GM19351 (cell line): ENCODE data around the gene VAMP7.
"Not testable (repeated sequence)": the region's sequence is repeated elsewhere in the genome, so short reads cannot be mapped to it uniquely, and the experiment has no call there.

Experiments
- ATAC-seq: cut with Tn5 transposase; IDR thresholded peaks from one replicate; pipeline ENCODE4 v1.9.1; 2021; ENCODE audit warnings: mild to moderate bottlenecking, moderate library complexity; ENCODE audit not compliant: unreplicated experiment

VAMP7 gene, protein sequence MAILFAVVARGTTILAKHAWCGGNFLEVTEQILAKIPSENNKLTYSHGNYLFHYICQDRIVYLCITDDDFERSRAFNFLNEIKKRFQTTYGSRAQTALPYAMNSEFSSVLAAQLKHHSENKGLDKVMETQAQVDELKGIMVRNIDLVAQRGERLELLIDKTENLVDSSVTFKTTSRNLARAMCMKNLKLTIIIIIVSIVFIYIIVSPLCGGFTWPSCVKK

DNA sequence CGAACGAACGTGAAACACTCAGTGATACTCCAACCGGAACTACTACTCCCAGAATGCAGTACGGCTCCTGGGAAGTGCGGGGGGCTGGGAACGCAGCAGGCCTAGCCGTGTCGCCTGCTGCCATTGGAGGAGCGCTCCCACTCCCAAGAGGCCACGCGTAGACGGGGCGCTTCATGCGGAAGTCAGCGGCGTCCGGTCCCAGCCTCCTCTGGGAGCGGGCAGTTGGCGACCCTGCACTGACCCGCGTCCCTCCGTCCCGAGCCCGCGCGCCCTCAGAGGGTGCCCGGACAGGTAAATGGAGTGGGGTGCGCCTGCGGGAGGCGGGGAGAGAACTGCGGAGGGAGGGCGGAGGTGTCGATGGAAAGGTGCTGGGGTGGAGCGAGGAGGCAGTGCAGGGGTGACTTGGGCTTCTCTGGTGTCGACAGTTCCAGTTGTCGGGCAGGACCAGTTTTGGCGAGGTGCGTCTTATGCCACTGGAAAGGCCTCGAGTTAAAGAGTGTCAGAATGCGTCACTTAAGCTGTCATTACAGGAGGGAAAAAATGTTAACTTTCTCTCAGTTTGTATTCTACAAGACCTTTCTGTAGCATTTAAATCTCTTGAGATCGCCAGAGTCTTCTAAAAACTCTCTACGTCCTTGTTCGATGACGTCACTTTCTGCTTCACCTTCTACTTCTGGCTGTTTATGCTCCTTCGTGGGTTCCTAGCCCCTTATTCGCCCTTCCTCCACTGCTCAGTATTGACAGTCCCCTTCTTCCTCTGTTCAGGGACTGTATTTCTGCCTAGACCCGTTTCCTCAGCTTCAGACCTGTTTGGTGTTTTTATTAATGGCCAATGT is at the start of gene VAMP7:
TSS of gene VAMP7 (plus strand) at position 188 of the 836 bp plus-strand sequence. CDS start 8,122 bp downstream, outside the sequence.
- peak; percentile 89 for ATAC-seq

DNA sequence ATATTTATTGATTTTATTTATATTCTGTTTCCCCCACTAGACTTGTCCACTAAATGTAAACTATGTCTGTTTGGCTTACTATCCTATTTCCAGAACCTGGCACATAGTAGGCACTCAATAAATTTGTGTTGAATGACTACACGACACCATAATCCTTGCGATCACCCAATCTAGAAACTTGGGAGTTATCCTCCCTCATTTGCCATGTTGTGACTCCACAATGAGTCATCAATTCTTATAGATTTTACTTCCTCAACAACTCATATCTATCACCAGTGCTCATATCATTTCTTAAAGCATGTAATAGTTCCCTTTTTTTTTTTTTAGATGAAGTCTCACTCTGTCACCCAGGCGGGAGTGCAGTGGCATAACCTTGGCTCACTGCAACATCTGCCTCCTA is 39.9 kb upstream of the VAMP7 start:
- ATAC-seq, result no peak

DNA sequence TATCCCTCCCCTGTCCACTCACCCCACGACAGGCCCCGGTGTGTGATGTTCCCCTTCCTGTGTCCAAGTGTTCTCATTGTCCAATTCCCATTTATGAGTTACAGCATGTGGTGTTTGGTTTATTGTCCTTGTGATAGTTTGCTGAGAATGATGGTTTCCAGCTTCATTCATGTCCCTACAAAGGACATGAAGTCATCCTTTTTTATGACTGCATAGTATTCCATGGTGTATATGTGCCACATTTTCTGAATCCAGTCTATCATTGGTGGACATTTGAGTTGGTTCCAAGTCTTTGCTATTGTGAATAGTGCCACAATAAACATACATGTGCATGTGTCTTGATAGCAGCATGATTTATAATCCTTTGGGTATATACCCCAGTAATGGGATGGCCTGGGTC is 29.4 kb upstream of the VAMP7 start:
- not testable (repeated sequence) for ATAC-seq

DNA sequence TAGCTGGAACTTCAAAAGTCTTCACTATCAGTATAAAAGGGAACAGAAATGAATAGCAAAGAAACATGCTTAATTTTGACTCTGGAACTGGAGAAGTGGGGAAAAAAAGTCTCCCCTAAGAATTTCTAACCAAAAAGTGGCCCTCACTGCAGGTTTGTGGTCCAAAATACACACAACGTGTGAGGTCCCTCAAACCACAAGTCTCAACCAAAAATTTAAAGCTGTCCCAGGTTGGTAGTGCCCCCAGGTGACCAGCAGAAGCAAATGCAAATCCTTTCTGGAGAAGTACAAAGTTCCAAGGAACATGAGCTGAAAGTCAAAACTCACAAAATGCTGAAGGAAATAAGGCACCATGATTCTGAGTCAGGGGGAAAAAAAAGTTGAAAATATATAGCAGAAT is 23.6 kb upstream of the VAMP7 start:
- no peak for ATAC-seq

DNA sequence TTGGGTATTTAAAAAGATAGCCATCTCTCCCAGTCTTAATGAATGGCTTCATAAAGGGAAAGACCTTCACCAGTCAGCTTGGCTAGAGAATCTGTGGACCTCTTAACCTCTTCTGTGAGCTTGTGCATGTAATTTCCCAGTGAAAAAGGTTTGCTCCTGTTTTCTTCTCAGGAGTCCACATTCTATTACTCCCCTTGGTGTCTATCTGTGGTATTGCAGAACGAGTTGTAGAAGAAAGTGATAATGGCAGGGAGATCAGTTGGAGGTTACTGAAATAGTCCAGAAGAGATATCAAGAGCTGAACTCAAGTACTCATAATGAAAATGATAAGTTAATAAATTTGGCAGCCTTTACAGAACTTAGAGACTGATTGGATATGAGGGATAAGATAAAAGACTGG is 16.5 kb upstream of the VAMP7 start:
- ATAC-seq, result no peak

DNA sequence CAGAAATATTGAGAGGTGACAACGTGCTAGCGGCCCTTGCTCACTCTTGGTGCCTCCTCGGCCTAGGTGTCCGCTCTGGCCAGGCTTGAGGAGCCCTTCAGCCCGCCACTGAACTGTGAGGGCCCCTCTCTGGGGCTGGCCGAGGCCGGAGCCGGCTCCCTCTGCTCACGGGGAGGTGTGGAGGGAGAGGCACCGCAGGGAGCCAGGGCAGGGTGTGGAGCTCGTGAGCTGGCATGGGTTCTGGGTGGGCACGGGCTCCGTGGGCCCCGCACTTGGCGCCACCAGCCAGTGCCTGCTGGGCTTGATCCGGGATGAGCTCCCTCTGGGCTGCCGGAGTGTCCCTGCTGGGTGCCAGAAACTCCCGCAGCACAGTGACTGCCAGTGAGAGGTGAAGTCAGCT is 16.0 kb upstream of the VAMP7 start:
- no peak for ATAC-seq

DNA sequence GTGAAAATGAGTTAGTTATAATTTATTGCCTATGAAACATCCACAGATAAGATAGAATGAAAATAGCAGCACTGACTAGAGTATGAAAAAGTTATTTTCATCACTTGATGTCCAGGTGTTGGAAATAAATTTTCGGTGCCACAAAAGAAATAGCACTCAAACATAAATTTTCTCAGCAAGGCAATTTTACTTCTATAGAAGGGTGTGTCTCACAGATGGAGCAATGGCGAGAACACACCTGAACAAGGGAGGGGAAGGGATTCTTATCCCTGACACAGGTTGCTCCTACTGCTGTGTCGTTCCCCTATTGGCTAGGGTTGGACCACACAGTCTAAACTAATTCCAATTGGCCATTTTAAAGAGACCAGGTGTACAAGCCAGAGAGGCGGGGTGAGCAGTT is 13.3 kb upstream of the VAMP7 start:
- ATAC-seq, result no peak

DNA sequence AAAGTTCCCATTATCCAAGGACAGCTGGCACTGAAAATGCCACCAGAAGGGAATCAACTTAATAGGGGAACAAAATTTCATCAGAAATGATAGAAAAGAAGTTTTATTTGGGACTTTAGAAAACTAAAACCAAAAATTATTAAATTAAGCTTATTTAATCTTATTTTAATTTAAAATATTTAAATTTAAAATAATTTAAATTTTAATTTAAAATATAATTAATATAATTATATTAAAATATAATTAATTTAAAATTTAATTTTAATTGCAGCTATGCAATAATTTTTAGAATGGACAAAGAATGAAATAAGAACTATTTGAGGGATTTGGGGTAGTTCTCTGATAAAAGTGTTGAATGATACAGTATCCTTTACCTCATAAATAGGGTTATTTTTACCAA is 10.2 kb upstream of the VAMP7 start:
- ATAC-seq, result no peak

DNA sequence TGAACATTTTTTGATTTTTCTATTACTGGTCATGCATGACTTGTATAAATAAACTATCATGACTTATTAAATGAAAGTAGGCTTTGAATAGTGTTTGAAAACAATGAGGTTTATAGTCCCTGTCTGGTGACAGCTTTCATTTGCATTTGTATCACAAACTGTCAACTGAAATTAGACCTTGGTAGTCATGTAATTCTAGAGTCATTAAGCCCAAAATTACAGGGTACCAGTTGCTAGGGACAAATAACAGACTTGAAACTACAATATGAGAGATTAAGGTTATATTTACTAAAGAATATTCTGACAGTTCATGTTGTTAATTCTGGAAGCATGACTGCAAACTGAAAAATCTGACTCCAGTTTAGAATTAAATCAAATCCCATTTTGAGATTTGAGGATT is 9.2 kb upstream of the VAMP7 start:
- no peak for ATAC-seq

DNA sequence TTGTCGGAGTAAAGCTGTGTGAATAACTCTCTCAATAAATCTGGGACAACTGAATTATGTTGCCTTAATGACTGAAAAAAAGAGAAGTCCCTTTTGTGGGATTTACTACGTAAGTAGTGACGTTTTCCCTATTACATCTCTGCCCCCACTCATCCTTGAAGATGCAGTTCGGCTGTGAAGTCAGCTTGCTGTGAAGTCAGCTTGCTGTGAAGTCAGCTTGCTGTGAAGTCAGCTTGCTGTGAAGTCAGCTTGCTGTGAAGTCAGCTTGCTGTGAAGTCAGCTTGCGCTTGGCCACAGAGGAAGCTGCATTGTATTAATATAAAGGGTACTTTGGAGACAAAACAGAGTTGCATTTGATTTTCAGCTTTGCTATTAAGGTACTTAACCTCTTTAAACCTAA is 8.0 kb upstream of the VAMP7 start:
- no peak for ATAC-seq

DNA sequence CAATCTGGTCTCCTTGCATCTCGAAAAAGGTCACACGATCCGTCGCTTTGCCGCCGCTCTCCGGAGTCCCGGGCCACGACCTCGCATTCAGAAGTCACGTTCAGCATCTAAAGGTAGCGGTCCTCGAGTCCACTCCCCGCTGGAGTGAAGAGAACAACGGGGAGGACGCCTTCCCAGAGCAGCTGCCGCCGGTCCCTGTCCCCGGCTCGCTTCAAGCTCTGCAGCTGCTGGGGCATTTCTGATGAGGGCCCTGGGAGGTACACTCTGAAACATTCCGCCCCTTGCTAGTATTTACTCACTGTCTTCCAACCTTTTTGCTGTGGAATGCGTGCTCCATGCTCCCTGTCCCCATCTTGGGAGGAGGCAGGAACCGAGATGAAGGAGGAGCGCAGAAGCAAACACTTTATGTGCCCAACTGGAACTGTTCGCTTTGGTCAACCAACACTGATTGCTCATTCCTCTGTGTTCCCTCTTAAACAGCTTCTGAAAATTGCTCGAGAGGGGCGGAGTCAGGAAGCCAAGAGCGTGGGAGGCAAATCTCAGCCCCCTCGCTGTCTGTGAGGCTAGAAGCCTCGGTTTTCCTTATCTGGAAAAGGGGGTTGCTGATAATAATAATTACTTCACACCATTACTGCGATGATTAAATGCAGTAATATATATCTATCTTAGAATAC is 6.4 kb upstream of the VAMP7 start:
- no peak for ATAC-seq

DNA sequence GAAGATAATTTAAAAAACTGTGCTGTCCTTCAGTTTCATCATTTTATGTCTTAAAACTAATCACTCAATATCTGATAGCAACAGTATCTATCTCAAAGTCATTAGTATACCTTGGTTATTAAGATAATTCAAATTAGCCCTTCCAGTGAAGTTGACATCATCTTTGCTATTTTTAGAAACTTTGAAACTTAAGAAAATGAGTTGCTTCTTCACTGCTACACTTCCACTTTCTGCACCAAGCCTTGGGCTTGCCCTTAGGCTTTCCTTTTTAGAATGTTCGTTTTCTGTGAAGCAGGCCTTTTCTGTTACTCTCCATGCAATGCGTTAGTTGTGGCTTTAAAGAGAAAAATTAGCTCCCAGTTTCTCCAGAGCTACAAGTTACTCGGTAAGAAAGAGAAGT is 4.4 kb upstream of the VAMP7 start:
- ATAC-seq, result no peak

DNA sequence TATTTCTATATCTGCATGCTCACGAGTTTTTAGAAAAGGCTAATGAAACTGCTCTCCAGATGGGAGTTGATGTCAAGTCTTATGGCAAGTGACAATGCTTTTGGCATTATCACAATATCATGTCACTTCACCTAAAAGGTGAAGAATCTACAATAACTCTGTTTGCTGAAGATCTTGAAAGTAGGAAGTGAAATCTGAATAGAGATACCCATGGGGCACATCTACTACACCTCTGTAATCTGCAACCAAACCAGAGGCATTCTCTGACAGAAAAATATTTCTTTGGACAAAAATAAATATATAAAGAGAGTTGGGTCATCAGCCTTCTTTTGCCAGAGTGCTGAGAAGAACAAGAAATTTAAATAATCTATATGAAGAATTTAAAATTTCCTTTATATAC is 3.9 kb upstream of the VAMP7 start:
- ATAC-seq, result no peak

DNA sequence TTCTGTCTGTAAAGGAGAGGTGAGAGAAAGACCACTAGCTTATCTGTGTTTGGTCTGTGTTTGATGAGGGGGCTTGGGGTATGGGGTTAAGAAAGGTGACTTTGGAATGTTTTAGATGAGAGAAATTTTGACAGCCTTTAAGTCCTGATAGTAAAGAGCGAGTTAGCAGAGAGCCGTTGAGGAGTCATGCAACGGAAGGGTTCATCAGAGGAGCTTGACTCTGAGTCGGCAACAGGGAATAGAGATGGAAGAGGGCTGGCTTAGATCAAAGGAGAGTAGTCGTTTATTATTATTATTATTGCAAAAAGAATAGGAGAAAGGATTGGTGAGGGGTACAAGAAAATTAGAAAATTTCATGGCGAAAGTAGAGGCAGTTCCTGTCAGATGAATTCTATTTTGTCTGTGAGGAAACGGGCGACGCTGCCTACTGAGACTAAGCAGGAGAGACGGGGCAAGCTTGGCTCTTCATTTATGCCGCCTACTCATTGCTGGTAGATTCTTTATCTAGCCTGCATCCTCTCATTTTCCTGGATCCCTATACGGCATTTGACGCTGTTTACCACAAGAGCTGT is 473 bp upstream of the VAMP7 start:
- peak; percentile 17 for ATAC-seq

DNA sequence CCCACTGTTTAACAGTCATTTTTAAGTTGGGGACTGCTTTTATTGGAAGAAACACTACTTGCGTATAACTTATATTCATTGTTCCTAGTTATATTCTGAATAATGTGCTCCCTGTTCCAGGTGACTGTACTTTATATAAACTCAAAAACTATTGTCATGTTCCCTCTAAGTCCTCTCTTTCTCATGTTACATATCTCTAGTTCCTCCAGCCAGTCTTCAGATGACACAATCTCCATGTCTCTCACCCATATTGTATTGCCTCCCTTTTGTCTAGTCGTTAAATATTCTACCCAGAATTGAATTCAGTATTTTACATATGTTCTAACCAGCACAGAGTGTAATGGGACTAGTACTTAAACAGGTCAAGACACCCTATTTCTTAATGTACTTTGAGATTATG is 5.3 kb downstream of the VAMP7 start:
- ATAC-seq, result no peak

DNA sequence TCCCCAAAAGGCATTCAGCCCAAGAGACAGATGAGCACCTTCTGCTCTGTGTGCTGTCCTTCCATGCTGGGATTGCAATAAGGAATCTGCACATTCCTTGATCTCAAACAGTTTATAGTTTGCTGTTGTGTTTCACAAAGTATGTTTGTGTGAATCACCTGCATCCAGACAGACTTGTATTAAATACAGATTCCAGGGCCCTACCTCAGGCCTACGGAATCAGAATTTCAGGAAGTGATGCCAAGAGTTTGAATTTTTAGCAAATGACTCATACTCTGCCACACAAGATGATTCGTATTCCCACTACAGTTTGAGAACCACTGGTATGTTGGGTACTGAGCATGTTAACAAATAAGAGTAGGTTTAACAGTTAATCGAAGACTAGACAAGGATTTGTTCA is 7.0 kb downstream of the VAMP7 start:
- no peak for ATAC-seq

DNA sequence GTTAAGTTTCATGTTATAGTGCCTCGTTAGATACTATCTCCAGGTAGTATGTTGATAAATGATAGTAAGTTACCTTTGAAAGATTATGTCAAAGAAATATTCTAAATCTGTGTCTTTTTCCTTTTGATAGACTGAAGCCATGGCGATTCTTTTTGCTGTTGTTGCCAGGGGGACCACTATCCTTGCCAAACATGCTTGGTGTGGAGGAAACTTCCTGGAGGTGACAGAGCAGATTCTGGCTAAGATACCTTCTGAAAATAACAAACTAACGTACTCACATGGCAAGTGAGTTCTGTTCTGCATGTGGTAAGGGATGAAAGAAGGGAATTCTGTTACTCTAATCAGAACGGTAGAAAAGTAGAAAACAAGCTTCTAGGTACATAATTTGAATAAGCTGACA is 8.2 kb downstream of the VAMP7 start:
- no peak for ATAC-seq

DNA sequence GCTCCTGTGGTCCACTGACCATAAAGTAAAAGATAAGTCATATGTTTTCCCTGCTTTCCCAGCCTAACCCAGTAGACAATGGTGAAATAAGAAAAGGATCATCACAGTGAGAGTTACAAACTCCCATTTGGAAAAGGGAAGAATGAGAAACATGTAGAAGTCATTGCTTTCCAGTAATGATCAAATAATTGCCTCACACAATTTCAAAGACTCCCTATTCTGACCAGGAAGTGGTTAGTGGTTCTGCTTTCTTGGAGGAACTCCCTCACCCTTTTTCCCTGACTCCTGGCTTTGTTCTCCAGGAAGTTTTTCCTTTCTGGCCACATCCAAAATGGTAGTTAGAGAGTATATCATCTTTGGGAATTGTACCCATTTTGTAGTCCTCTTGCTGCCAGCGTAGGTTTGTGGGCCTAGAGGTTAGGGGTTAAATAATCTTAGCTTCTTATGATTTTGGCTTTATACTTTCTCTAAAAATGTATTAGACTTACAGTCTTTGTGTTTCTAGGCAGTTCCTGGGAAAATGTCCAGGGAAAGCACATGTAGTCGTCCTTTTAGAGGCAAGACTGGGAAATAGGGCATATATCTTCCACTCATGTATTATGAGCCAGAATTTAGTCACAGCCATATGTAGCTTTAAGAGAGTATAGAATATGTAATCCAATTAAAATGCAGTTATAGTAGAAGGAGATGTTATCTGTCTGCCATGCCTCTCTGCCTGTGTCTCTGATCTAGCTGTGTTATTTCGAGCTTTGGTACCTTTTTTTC is 10.5 kb downstream of the VAMP7 start:
- no peak for ATAC-seq

DNA sequence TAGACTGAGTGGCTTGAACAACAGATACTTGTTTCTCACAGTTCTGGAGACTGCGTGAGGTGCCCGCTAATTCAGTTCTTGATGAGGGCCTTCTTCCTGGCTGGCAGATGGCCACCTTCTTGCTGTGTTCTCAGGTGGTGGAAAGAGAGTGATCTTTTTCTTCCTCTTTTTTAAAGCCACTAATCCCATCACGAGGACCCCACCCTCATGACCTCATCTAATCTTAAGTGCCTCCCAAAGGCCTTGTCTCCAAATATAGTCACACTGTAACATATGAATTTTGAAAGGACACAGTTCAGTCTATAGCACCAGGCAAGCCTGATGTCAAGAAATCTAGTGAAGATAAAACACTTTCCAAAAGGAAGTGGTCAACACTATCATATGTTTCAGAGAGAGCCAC is 12.4 kb downstream of the VAMP7 start:
- ATAC-seq, result no peak

DNA sequence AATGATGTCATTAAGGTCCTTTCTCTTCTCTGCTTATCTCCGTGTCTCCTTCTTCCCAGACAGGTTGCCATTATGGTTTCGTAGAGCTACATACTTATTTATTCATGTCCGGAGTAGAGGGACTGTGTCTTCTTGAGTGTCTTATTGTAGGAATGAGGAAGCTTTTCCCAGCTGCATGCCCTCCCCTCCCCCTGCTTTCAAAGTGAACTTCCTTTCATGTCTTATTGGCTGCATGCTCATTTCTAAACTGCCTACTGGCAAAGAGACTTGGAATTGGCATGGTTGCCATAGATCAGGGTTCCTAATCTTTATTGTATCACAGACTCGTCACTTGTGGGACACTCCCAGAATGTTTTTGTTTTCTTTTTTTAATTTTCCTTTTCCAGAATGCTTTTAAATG is 15.4 kb downstream of the VAMP7 start:
- no peak for ATAC-seq

DNA sequence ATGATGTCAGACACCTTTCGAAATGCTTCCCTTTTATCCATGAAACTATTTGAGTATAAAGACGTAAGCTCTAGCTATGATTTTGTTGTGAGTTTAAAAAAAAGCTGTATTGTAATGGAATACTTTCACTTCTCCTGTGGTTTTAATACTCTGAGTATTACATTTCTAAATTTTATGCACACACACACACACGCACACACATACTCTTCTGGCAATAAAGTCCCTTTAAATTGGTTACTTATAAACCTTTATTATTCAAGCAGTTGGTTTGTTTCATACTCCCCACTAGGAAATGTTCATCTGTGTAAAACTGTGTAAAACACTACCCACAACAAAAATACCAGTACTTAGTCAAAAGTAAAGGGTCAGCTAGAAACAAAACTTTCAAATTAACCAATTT is 18.2 kb downstream of the VAMP7 start:
- no peak for ATAC-seq
